HEK293T (cell line): Measurements from ENCODE around the gene FAM47E.

ENCODE experiments used
- CTCF ChIA-PET: fragments of 350-600 bp; formaldehyde crosslinking; extraction: SDS; loops from one replicate; lab custom pipeline; 2021; ENCODE audit warnings: antibody characterized with exemption, inconsistent platforms; lab: Yijun Ruan, JAX
- POLR2A ChIA-PET: fragments of 350-600 bp; formaldehyde crosslinking; extraction: SDS; loops from one replicate; lab custom pipeline; 2020; ENCODE audit warnings: antibody characterized with exemption, inconsistent platforms; lab: Yijun Ruan, JAX
- DNase-seq: peaks from one replicate; pipeline ENCODE4 v3.0.0; 2012; ENCODE audit warnings: mixed read lengths; ENCODE audit errors: extremely low spot score
- ARNT ChIP-seq: fragments of 450-650 bp; IDR thresholded peaks from 2 replicates; pipeline ENCODE4 v1.6.1; 2017; ENCODE audit warnings: mild to moderate bottlenecking
- CTBP1 ChIP-seq: fragments of 450-650 bp; IDR thresholded peaks from 2 replicates; pipeline ENCODE4 v1.6.1; 2016; ENCODE audit warnings: borderline replicate concordance
- ELF4 ChIP-seq: fragments of 450-650 bp; IDR thresholded peaks from 2 replicates; pipeline ENCODE4 v1.6.1; 2017; ENCODE audit warnings: antibody characterized with exemption
- FOXA1 ChIP-seq: fragments of 450-650 bp; IDR thresholded peaks from 2 replicates; pipeline ENCODE4 v1.6.1; 2016; ENCODE audit warnings: mild to moderate bottlenecking
- FOXK2 ChIP-seq: fragments of 450-650 bp; IDR thresholded peaks from 2 replicates; pipeline ENCODE4 v1.6.1; 2016; ENCODE audit warnings: mild to moderate bottlenecking
- FOXM1 ChIP-seq: fragments of 450-650 bp; IDR thresholded peaks from 2 replicates; pipeline ENCODE4 v1.6.1; 2017; ENCODE audit warnings: mild to moderate bottlenecking, borderline replicate concordance
- HDGF ChIP-seq: fragments of 450-650 bp; IDR thresholded peaks from 2 replicates; pipeline ENCODE4 v1.6.1; 2017; ENCODE audit warnings: antibody characterized with exemption, borderline replicate concordance
- L3MBTL2 ChIP-seq: fragments of 450-650 bp; conservative IDR thresholded peaks from 2 replicates; pipeline ENCODE4 v1.6.1; 2016; ENCODE audit warnings: mild to moderate bottlenecking
- LEF1 ChIP-seq: fragments of 450-650 bp; IDR thresholded peaks from 2 replicates; pipeline ENCODE4 v1.6.1; 2017; ENCODE audit warnings: mild to moderate bottlenecking, borderline replicate concordance
- SP1 ChIP-seq: fragments of 450-650 bp; IDR thresholded peaks from 2 replicates; pipeline ENCODE4 v1.6.1; 2017
- SUZ12 ChIP-seq: fragments of 450-650 bp; IDR thresholded peaks from 2 replicates; pipeline ENCODE4 v1.6.1; 2016; ENCODE audit warnings: mild to moderate bottlenecking
- TARDBP ChIP-seq: fragments of 450-650 bp; IDR thresholded peaks from 2 replicates; pipeline ENCODE4 v1.6.1; 2016
- TF ChIP-seq, protein P1 (sequence below): fragments of 450-650 bp; IDR thresholded peaks from 2 replicates; pipeline ENCODE4 v1.6.1; 2016

FAM47E gene

DNA sequence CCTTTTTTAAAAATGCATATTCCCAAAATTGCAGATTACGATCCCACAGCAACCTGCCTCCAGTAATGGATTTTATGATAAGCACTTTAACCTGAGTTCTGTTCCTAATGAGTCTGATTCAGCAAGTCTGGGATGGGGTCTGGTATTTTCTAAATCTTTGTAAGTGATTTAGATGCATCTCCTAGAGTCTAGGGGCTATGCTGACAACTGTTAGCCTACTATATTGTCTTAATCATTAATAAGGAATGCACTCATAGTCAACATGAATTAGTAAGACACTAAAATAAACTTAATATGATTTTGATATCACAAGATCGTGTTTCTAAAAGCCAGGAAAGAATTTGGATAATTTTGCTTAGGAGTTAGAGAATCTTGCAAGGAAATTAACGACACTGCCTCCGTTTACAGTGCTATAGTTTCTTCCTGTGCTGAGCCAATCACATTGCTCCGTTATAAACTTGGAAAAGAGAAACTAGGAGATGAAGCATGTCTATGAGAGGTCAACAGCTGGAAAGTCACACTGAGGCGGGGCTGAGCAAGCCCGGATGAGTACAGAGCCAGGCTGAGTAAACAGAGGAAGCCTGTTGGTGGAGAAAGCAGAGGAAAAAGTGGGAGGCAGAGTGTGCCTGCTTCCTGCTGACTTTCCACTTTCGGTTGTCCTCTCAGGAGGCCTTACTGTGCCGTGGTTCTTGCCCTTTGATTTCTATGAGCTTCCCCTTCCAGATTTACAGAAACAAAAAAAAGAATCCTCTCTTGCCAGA is 43.3 kb upstream of the FAM47E start:
- TF ChIP-seq ARNT (no peak), L3MBTL2 (no peak), FOXA1 (no peak), ELF4 (no peak), TARDBP (no peak), LEF1 (no peak), SP1 (no peak), FOXM1 (no peak), SUZ12 (no peak)
- ChIA-PET CTCF (interaction anchor here (2.2 kb wide), 1 partner anchor 28 kb away, joined by 8 read pairs; no protein-coding TSS in a partner anchor), POLR2A (interaction anchor here (1.5 kb wide), 1 partner anchor 60 kb away, joined by 3 read pairs; the partner anchor contains the start of gene NUP54)
- peak; percentile 21 for DNase-seq

GRCh38 chr4:76209881-76210280 is 41.6 kb upstream of the FAM47E start:
- no peak for DNase-seq
- TF ChIP-seq LEF1 (no peak), SP1 (no peak), FOXK2 (no peak), TARDBP (no peak)
- TF ChIP-seq, protein P1, sequence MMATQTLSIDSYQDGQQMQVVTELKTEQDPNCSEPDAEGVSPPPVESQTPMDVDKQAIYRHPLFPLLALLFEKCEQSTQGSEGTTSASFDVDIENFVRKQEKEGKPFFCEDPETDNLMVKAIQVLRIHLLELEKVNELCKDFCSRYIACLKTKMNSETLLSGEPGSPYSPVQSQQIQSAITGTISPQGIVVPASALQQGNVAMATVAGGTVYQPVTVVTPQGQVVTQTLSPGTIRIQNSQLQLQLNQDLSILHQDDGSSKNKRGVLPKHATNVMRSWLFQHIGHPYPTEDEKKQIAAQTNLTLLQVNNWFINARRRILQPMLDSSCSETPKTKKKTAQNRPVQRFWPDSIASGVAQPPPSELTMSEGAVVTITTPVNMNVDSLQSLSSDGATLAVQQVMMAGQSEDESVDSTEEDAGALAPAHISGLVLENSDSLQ = no peak
- ChIA-PET POLR2A (no interaction called here), CTCF (interaction anchor here (2.2 kb wide), 1 partner anchor 30 kb away, joined by 8 read pairs; no protein-coding TSS in a partner anchor)

DNA sequence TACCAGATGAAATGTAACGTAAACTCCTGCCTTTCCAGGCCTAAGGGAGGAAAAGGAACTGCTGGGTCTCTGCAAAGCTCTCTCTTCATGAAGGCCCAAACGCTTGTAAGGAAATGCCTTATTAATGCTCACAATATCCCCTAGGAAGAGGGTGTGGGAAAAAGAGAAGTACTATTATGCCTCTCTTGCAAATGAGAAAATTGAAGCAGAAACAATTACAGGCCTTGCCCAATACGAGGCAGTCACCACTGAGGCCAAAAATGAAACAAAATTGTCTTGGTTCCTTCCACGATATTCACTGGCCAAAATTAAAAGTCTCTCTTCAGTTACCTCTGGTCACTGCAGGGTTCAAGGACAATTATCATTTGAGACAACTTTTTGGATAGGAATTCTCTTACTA is 41.1 kb upstream of the FAM47E start:
- CTCF ChIA-PET = interaction anchor here (2.2 kb wide), 1 partner anchor 31 kb away, joined by 8 read pairs; no protein-coding TSS in a partner anchor
- DNase-seq = no peak

DNA sequence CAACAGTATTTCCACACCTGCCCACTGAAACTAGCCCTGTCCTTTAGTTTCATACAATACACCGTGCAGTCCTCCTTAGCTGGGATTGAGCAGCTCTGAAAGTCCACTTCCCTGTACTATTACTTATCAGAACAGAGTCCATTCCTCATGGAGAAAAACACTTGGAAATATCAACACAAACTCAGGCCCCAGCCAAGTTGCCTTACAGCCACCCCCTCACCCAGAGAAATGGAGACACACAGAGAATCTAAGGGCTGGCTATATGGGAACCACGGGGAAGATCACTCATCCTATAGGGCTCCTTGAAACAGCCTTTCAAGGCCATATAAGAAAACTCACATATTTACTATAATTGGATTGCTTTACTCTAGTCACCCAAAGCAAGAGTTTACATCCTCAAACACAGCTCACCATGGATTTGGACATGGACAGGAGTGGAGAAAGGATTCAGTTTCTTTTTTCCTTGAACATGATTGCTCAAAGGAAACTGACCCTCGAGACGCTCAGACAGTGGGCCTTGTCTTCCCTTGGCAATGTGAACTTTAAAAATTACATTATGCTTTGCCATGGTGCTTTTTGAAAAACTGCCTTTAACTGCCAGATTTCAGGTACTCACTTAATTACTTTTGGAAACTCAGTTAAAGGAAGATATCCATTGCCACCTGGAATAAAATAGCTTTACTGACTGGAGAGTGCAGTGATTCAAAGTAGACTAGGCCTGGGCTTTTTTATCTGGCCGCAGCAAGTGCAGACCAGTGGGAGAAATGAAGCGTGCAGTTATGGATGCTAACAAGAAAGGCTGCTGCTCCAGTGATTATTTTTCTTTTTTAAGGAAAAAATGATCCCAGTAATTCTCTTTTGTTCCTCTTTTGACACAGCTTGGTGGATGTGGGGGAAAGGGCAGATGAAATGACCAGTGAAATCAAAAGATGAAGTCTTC is 39.5 kb upstream of the FAM47E start:
- ChIA-PET POLR2A (interaction anchor here (0.6 to 1.7 kb wide), 6 partner anchors 12 to 95 kb away, joined by 3 to 9 read pairs (median 4); partner anchors contain the start of genes NUP54 and STBD1), CTCF (no interaction called here)
- DNase-seq = no peak
- no peak for TF ChIP-seq FOXK2

More for the DNA sequence above, 41.1 kb upstream of the FAM47E start:
- no peak for TF ChIP-seq TARDBP
- TF ChIP-seq LEF1 = no peak
- POLR2A ChIA-PET = interaction anchor here (1.7 kb wide), 1 partner anchor 96 kb away, joined by 6 read pairs; the partner anchor contains the start of gene STBD1

- DNase-seq = no peak
- TF ChIP-seq CTBP1 (no peak), HDGF (0 out of 2 replicates have a peak, but pooled peaks have one; percentile 12)
- ChIA-PET CTCF (interaction anchor here (1.2 kb wide), 1 partner anchor 34 kb away, joined by 3 read pairs; no protein-coding TSS in a partner anchor), POLR2A (interaction anchor here (0.8 to 1.7 kb wide), 9 partner anchors 10 to 94 kb away, joined by 3 to 9 read pairs (median 4); partner anchors contain the start of gene NUP54)
These were observed 38.6 kb upstream of the FAM47E start for GRCh38 chr4:76212851-76213414.

DNA sequence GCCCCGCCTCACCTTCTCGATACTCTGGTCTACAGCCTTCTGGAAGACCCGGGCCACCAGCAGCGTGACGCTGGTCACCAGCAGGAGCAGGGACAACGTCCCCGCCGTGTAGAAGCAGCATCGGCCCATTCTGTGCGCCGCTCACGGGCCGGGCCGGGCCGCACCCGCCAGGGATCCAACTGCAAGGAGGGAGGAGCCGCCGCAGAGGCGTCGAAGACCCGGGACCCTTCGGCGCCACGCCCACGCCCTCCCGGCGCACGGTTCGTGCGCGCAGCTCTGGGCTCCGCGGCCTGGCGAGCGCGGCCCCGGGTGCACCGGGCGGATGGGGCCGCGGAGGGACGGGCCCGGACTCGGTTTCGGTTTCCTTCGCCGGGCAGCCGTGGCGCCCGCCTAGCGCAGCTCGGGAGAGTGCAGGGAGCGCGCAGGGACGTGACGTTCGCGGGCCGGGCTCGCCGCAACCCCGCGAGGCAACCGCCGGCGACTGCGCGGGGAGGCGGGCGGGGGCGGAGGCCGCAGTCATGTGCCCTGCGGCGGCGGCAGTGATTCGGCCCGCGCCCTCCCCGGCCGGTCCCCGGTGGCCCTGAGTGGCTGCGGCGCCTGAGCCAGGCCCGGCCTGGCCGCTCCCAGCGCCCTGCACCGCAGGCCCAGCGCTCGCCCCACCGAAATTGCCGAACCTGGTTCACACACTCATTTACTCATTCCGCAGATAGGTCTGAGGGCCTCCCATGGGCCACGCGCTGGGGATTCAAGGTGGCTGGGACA is 37.9 kb upstream of the FAM47E start, which contains the start of gene SCARB2:
SCARB2 (minus strand) TSS at position 410 of the 762 bp plus-strand sequence; CDS start at position 129, 281 bp downstream.
- CTCF ChIA-PET = interaction anchor here (1.2 kb wide), 1 partner anchor 34 kb away, joined by 3 read pairs; no protein-coding TSS in a partner anchor
- 0 out of 2 replicates have a peak, but pooled peaks have one; percentile 64 for TF ChIP-seq ARNT
- TF ChIP-seq SUZ12 = no peak
- TF ChIP-seq ELF4 = no peak
- TF ChIP-seq HDGF = no peak
- TF ChIP-seq L3MBTL2 = peak; percentile 48
- POLR2A ChIA-PET = interaction anchor here (0.8 to 1.7 kb wide), 9 partner anchors 10 to 93 kb away, joined by 3 to 9 read pairs (median 4); partner anchors contain the start of gene NUP54
- DNase-seq = peak; percentile 76

GRCh38 chr4:76214177-76214675 is 37.3 kb upstream of the FAM47E start:
- POLR2A ChIA-PET = interaction anchor here (1.0 to 1.5 kb wide), 6 partner anchors 8 to 93 kb away, joined by 3 to 5 read pairs (median 4); no protein-coding TSS in a partner anchor
- DNase-seq = no peak
- TF ChIP-seq L3MBTL2 (peak; percentile 63), TARDBP (no peak)
- CTCF ChIA-PET = no interaction called here
